A673 (cell line): ENCODE data around the gene C9orf50.

Experiments used
- EZH2 ChIP-seq: fragments of 200-600 bp; sonication (generic); IDR thresholded peaks from 2 replicates; pipeline ENCODE4 v1.6.1; 2017; ENCODE audit warnings: borderline replicate concordance, low read depth, mild to moderate bottlenecking, mixed read lengths, antibody characterized with exemption, low read length; ENCODE audit not compliant: poor library complexity, severe bottlenecking
- TF ChIP-seq, protein P1 (sequence below): fragments of 300-800, 200-600 bp; sonication (generic); conservative IDR thresholded peaks from 2 replicates; pipeline ENCODE4 v1.5.1; 2017; ENCODE audit warnings: low read depth, mild to moderate bottlenecking, antibody characterized with exemption, low read length, moderate library complexity, mixed read lengths

DNA sequence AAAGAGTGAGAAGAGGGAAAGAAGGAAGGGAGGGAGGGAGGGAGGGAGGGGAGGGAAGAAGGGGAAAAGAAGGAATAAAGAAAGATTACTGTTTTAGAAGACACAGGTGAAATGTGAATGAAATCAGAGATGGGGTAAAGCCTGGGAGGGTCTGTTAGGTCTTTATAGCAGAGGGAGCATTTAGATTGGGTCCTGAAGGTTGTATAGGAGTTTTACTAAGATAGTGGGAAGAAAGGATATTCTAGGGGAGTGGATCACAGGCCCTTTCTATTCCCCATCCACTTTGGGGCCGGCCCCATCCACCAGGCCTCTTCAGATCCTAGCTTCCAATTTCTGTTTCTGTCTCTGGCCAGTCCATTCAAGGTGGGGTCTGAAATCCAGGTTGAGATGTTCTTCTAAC, 35.5 kb downstream of the C9orf50 start:
- TF ChIP-seq, protein P1, sequence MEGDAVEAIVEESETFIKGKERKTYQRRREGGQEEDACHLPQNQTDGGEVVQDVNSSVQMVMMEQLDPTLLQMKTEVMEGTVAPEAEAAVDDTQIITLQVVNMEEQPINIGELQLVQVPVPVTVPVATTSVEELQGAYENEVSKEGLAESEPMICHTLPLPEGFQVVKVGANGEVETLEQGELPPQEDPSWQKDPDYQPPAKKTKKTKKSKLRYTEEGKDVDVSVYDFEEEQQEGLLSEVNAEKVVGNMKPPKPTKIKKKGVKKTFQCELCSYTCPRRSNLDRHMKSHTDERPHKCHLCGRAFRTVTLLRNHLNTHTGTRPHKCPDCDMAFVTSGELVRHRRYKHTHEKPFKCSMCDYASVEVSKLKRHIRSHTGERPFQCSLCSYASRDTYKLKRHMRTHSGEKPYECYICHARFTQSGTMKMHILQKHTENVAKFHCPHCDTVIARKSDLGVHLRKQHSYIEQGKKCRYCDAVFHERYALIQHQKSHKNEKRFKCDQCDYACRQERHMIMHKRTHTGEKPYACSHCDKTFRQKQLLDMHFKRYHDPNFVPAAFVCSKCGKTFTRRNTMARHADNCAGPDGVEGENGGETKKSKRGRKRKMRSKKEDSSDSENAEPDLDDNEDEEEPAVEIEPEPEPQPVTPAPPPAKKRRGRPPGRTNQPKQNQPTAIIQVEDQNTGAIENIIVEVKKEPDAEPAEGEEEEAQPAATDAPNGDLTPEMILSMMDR: no peak
- TF ChIP-seq EZH2: no peak
